SU-DHL-6 (cell line): Measurements from ENCODE around the gene COL4A2.

Experiments used
- H2AFZ ChIP-seq: fragments of 200-600 bp; sonication (generic); 2 replicates; pipeline ENCODE4 v1.6.1; 2014; ENCODE audit warnings: low read depth, mild to moderate bottlenecking, moderate library complexity, mixed read lengths, antibody characterized with exemption, low read length; ENCODE audit not compliant: severe bottlenecking
- H3F3A ChIP-seq: fragments of 200-600 bp; shearing (Covaris generic); 2 replicates; pipeline ENCODE4 v1.6.0; 2016; ENCODE audit warnings: antibody characterized with exemption, mild to moderate bottlenecking; ENCODE audit not compliant: insufficient read depth
- H3K27ac ChIP-seq: fragments of 200-600 bp; sonication (generic); 2 replicates; pipeline ENCODE4 v1.5.1; 2016; ENCODE audit warnings: low read depth, mild to moderate bottlenecking, low read length, moderate library complexity, mixed read lengths
- H3K27me3 ChIP-seq: fragments of 200-600 bp; sonication (generic), shearing (Covaris generic); 2 replicates; pipeline ENCODE4 v1.6.0; 2014; ENCODE audit warnings: mild to moderate bottlenecking, low read length
- H3K36me3 ChIP-seq: fragments of 200-600 bp; sonication (generic); 2 replicates; pipeline ENCODE4 v1.6.1; 2014; ENCODE audit warnings: mild to moderate bottlenecking, low read length, mixed read lengths
- H3K4me2 ChIP-seq: fragments of 300-600, 200-600 bp; shearing (Covaris generic), sonication (generic); 2 replicates; pipeline ENCODE4 v1.6.0; 2014; ENCODE audit warnings: low read length, low read depth, mild to moderate bottlenecking; ENCODE audit not compliant: poor library complexity, severe bottlenecking
- H3K4me3 ChIP-seq: fragments of 200-600 bp; sonication (generic); 2 replicates; pipeline ENCODE4 v1.5.1; 2014; ENCODE audit warnings: antibody characterized with exemption, low read length, mild to moderate bottlenecking, mixed read lengths; ENCODE audit not compliant: insufficient read depth, poor library complexity, severe bottlenecking
- H3K79me2 ChIP-seq: fragments of 200-600 bp; sonication (generic); 2 replicates; pipeline ENCODE4 v1.6.1; 2014; ENCODE audit warnings: mild to moderate bottlenecking, low read length, moderate library complexity; ENCODE audit not compliant: insufficient read depth
- H3K9ac ChIP-seq: fragments of 200-600 bp; sonication (generic); 2 replicates; pipeline ENCODE4 v1.7.0; 2014; ENCODE audit warnings: mild to moderate bottlenecking, low read length
- H3K9me2 ChIP-seq: fragments of 200-600 bp; sonication (generic); replicated peaks from 2 replicates; pipeline ENCODE4 v1.6.1; 2014; ENCODE audit warnings: low read length; ENCODE audit not compliant: insufficient read depth
- H3K9me3 ChIP-seq: fragments of 200-600 bp; sonication (generic); 2 replicates; pipeline ENCODE4 v1.6.1; 2014; ENCODE audit warnings: low read length, mixed read lengths; ENCODE audit not compliant: insufficient read depth
- H4K20me1 ChIP-seq: fragments of 200-600 bp; sonication (generic); 2 replicates; pipeline ENCODE4 v1.6.1; 2014; ENCODE audit warnings: low read depth, mild to moderate bottlenecking, antibody characterized with exemption, low read length, moderate library complexity, mixed read lengths
- CTCF ChIP-seq: fragments of 200-600 bp; sonication (generic); IDR thresholded peaks from one replicate; pipeline ENCODE4 v1.5.1; 2017; ENCODE audit warnings: antibody characterized with exemption, mild to moderate bottlenecking, low read length, moderate library complexity; ENCODE audit not compliant: insufficient read depth, poor library complexity, severe bottlenecking
- EZH2phosphoT487 ChIP-seq: fragments of 200-600 bp; sonication (generic), shearing (Covaris generic); conservative IDR thresholded peaks from 2 replicates; pipeline ENCODE4 v1.6.1; 2018; ENCODE audit warnings: mild to moderate bottlenecking, antibody characterized with exemption, low read length, moderate library complexity, mixed read lengths

COL4A2 gene

DNA sequence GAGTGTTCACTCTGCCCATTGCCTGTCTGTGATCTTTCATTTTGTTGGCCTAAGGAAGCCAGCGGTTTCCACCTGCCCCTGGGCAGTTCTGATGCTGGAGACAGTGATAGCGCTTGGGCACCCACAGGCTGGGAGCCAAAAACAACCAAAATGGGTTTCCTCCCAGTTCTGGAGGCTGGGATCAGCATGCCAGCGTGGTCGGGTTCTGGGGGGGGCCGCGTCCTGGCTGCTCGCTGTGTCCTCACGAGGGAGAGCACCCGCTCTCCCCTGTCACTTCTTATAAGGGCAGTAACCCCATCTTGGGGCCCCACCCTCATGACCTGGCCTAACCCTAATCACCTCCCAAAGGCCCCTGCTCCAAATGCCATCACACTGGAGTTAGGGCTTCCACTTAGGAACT, 186.5 kb downstream of the COL4A2 start:
- no peak for TF ChIP-seq CTCF
- no peak for TF ChIP-seq EZH2phosphoT487
- H3K27ac ChIP-seq, result no peak overlapping the region
- H3K9me3 ChIP-seq, result no peaks in the 10 kb centered on the region
- H3F3A ChIP-seq, result no peaks in the 10 kb centered on the region
- no peak overlapping the region for H3K4me3 ChIP-seq
- no peak overlapping the region for H3K4me2 ChIP-seq
- H3K27me3 ChIP-seq, result no peaks in the 10 kb centered on the region
- no peaks in the 10 kb centered on the region for H3K79me2 ChIP-seq
- no peaks in the 10 kb centered on the region for H4K20me1 ChIP-seq
- no peaks in the 10 kb centered on the region for H3K9me2 ChIP-seq
- no peak overlapping the region for H2AFZ ChIP-seq
- no peak overlapping the region for H3K9ac ChIP-seq
- H3K36me3 ChIP-seq, result no peaks in the 10 kb centered on the region

- H3K4me2 ChIP-seq, result no peak overlapping the region
- no peaks in the 10 kb centered on the region for H3K79me2 ChIP-seq
- H3K9ac ChIP-seq, result no peak overlapping the region
- no peak overlapping the region for H3K4me3 ChIP-seq
- H3K9me3 ChIP-seq, result no peaks in the 10 kb centered on the region
- no peaks in the 10 kb centered on the region for H3K9me2 ChIP-seq
- H3F3A ChIP-seq, result no peaks in the 10 kb centered on the region
- no peak overlapping the region for H3K27ac ChIP-seq
- H3K27me3 ChIP-seq, result no peaks in the 10 kb centered on the region
- TF ChIP-seq EZH2phosphoT487 (no peak), CTCF (no peak)
- no peak overlapping the region for H2AFZ ChIP-seq
- no peaks in the 10 kb centered on the region for H3K36me3 ChIP-seq
- H4K20me1 ChIP-seq, result no peaks in the 10 kb centered on the region
These were observed 188.3 kb downstream of the COL4A2 start for GRCh38 chr13:110495376-110495775.

DNA sequence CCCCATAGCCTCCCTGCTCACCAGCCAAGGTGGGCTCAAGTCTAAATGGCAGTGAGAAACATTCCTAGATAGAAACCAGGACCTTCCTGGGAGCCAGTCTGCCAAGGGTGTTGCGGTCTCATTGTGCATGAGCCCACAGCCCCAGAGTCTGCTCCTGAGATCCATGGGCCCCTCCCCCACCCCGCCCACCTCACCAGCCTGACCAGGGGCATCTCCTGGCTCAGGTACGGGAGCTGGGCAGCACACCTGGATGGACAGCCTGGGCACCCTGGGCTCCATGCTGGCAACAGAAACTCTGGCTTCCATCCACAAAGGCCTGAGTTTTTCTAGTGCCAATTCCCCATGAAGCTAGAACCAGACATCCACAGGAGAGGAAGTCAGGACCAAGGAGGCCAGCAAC, 188.8 kb downstream of the COL4A2 start:
- TF ChIP-seq EZH2phosphoT487 (no peak), CTCF (no peak)
- Histone ChIP-seq H3F3A (no peaks in the 10 kb centered on the region), H3K79me2 (no peaks in the 10 kb centered on the region), H3K4me2 (no peak overlapping the region), H4K20me1 (no peaks in the 10 kb centered on the region), H3K9me2 (no peaks in the 10 kb centered on the region), H3K27me3 (no peaks in the 10 kb centered on the region), H3K36me3 (no peaks in the 10 kb centered on the region), H3K9me3 (no peaks in the 10 kb centered on the region), H3K4me3 (no peak overlapping the region), H3K27ac (no peak overlapping the region), H2AFZ (no peak overlapping the region), H3K9ac (no peak overlapping the region)

DNA sequence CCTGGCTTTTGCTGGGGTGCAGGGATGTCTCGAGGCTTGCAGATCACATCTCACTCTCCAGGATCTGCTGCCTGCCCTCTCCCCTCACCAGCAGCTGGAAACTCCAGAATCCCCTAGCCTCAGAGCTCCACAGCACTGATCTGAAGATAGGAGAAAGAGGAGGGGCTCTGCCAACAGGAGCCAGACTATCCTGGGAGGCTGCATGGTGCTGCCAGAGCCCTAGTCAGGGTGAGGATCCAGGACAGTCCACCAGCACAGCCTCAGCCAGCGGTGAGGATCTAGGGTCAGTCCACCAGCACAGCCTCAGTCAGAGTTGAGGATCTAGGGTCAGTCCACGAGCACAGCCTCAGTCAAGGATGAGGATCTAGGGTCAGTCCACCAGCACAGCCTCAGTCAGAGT, 189.2 kb downstream of the COL4A2 start:
- H3K9me3 ChIP-seq, result no peaks in the 10 kb centered on the region
- H3K79me2 ChIP-seq, result no peaks in the 10 kb centered on the region
- no peak overlapping the region for H3K4me2 ChIP-seq
- TF ChIP-seq CTCF (no peak), EZH2phosphoT487 (no peak)
- no peaks in the 10 kb centered on the region for H3K9me2 ChIP-seq
- H3K27me3 ChIP-seq, result no peaks in the 10 kb centered on the region
- no peak overlapping the region for H2AFZ ChIP-seq
- no peaks in the 10 kb centered on the region for H3F3A ChIP-seq
- H3K36me3 ChIP-seq, result no peaks in the 10 kb centered on the region
- H4K20me1 ChIP-seq, result no peaks in the 10 kb centered on the region
- H3K9ac ChIP-seq, result no peak overlapping the region
- H3K27ac ChIP-seq, result no peak overlapping the region
- H3K4me3 ChIP-seq, result no peak overlapping the region
